SKM-1 treated with dmso at 0.1 percent for 144 hours (cell line): ENCODE measurements around the gene ITSN2.
"Not testable (repeated sequence)": the region's sequence is repeated elsewhere in the genome, so short reads cannot be mapped to it uniquely, and the experiment has no call there.

Source experiments
- DNase-seq: peaks from one replicate; lab custom pipeline; 2025; ENCODE audit not compliant: unreplicated experiment; lab: John Stamatoyannopoulos, UW

ITSN2 gene

GRCh38 chr2:24360050-24360962, at the start of gene ITSN2:
Gene ITSN2, minus strand, starts transcription at chr2:24360536. Its CDS starts 32,454 bp downstream, at chr2:24328082.
- DNase-seq = peak; percentile 43

- DNase-seq = no peak
Measured at GRCh38 chr2:24409171-24409570, 48.8 kb upstream of the ITSN2 start.

- DNase-seq = not testable (repeated sequence)
Measured at GRCh38 chr2:24408704-24409103, 48.4 kb upstream of the ITSN2 start.

- no peak for DNase-seq
Measured at GRCh38 chr2:24404491-24404921, 44.2 kb upstream of the ITSN2 start.

- DNase-seq = no peak
Measured at GRCh38 chr2:24403832-24404212, 43.5 kb upstream of the ITSN2 start.

- no peak for DNase-seq
Measured at GRCh38 chr2:24403168-24403831, 43.0 kb upstream of the ITSN2 start.

- no peak for DNase-seq
Measured at GRCh38 chr2:24402242-24403097, 42.1 kb upstream of the ITSN2 start.

- DNase-seq = no peak
Measured at GRCh38 chr2:24400207-24400907, 40.0 kb upstream of the ITSN2 start.

- no peak for DNase-seq
Measured at GRCh38 chr2:24399434-24400206, 39.3 kb upstream of the ITSN2 start.

GRCh38 chr2:24394998-24395397, 34.7 kb upstream of the ITSN2 start:
- DNase-seq = no peak

- DNase-seq = no peak
Measured at GRCh38 chr2:24392542-24393059, 32.3 kb upstream of the ITSN2 start.

- no peak for DNase-seq
Measured at GRCh38 chr2:24385366-24385765, 25.0 kb upstream of the ITSN2 start.

- peak; percentile 55 for DNase-seq
Measured at GRCh38 chr2:24382363-24383073, 22.2 kb upstream of the ITSN2 start.

- DNase-seq = no peak
Measured at GRCh38 chr2:24380820-24381219, 20.5 kb upstream of the ITSN2 start.

GRCh38 chr2:24375349-24376087, 15.2 kb upstream of the ITSN2 start:
- DNase-seq = no peak

- no peak for DNase-seq
Measured at GRCh38 chr2:24374301-24374700, 14.0 kb upstream of the ITSN2 start.

- no peak for DNase-seq
Measured at GRCh38 chr2:24372033-24372432, 11.7 kb upstream of the ITSN2 start.

- DNase-seq = no peak
Measured at GRCh38 chr2:24365826-24366225, 5.5 kb upstream of the ITSN2 start.
